Kidney (tissue), 14 donors: ENCODE measurements around the gene PSMD7. TPM values are rescaled to one million over a fixed set of nuclear protein-coding genes. Genes with fewer than 3 reads are reported as not detected.

Experiments used
- DNase-seq, 5 donors: peaks; one replicate each; pipeline ENCODE4 v3.0.0-alpha.2; 2013 to 2020
- FAIRE-seq: peaks from 2 replicates; lab custom pipeline; 2012; peaks lifted over from hg19 to GRCh38; lab: Jason Lieb, UNC
- H3K27ac ChIP-seq, 2 donors: one replicate each; pipeline ENCODE4 v1.7.0; 2013; ENCODE audit warnings: low read depth in 2 of 2, low read length in 2 of 2, inconsistent platforms in 1 of 2
- H3K27me3 ChIP-seq: one replicate; pipeline ENCODE4 v1.7.1; 2013; ENCODE audit warnings: low read length, inconsistent platforms; ENCODE audit not compliant: control insufficient read depth, insufficient read depth
- H3K36me3 ChIP-seq, 3 donors: one replicate each; pipeline versions ENCODE4 v1.7.0 to v1.7.1; 2013; ENCODE audit warnings: low read length in 3 of 3, control low read depth in 1 of 3, inconsistent platforms in 1 of 3; ENCODE audit not compliant: insufficient read depth in 3 of 3, control insufficient read depth in 2 of 3
- H3K4me1 ChIP-seq, 3 donors: one replicate each; pipeline versions ENCODE4 v1.7.0 to v1.7.1; 2013; ENCODE audit warnings: low read length in 3 of 3, inconsistent platforms in 1 of 3, low read depth in 1 of 3; ENCODE audit not compliant: control insufficient read depth in 2 of 3, insufficient read depth in 2 of 3
- H3K4me3 ChIP-seq, 3 donors: one replicate each; pipeline versions ENCODE4 v1.7.0 to v1.8.1; 2013; ENCODE audit warnings: low read length in 3 of 3, control low read depth in 1 of 3, inconsistent platforms in 1 of 3
- H3K9ac ChIP-seq, 3 donors: one replicate each; pipeline versions ENCODE4 v1.7.0 to v1.7.1; 2013; ENCODE audit warnings: low read length in 3 of 3, control low read depth in 1 of 3, inconsistent platforms in 1 of 3
- H3K9me3 ChIP-seq, 3 donors: one replicate each; pipeline versions ENCODE4 v1.7.0 to v1.7.1; 2013; ENCODE audit warnings: low read length in 3 of 3, control low read depth in 1 of 3, inconsistent platforms in 1 of 3; ENCODE audit not compliant: control insufficient read depth in 2 of 3, insufficient read depth in 1 of 3
- intact Hi-C: fragments of 100-400 bp; cut with DNase I; formaldehyde crosslinking; loops from one replicate; pipeline ENCODE4 v1.11.1; 2022
- polyA plus RNA-seq: library from polyadenylated mRNA; stranded (reverse); fragments of 350-450 nt; fragmentation: Illumina TruSeq; extraction: RNeasy Lipid Tissue Mini Kit (QIAGEN cat#74804); gene quantifications from one replicate; pipeline ENCODE4 v1.2.3, GENCODE V29; 2014; ENCODE audit warnings: low read depth, low replicate concordance; ENCODE audit not compliant: insufficient read depth
- total RNA-seq: library from RNA; stranded (reverse); fragmentation: NEBNext Ultra II Directional; extraction: Animal tissue kit (Norgen Biotek cat#: 25700); gene quantifications from one replicate; pipeline ENCODE4 v1.2.1, GENCODE V29; 2021
- TF ChIP-seq, protein P1 (sequence below): IDR thresholded peaks from 3 replicates; pipeline ENCODE4 v1.5.1; 2012; ENCODE audit warnings: mild to moderate bottlenecking, moderate library complexity, borderline replicate concordance; ENCODE audit not compliant: insufficient read depth; ENCODE audit errors: extremely low read depth
- donor health status: control.
- donor health status: control.
- donor health status: control.
- donor health status: control.
- donor health status: control.
- donor health status: DM: yes; HTN: yes; CAD: no.
- donor health status: Normal renal cell carcinoma (clear cell type).

The PSMD7 gene
- total and polyA plus RNA-seq, 2 donors from 2014 or later: 60.7 to 69.6 TPM

- DNase-seq (peak in 3 of 5 donors; percentile 38 to 72 (median 63)), FAIRE-seq (no peak)
- no peaks in the 10 kb centered on the region for H3K27me3 ChIP-seq
- H3K4me3 ChIP-seq: no peak overlapping the region
- peaks cover 2 to 26% (median 18%) of the 10 kb centered on the region in 3 donors for H3K36me3 ChIP-seq
- no peaks in the 10 kb centered on the region for H3K4me1 ChIP-seq
- H3K9ac ChIP-seq: no peak overlapping the region
- TF ChIP-seq, protein P1, sequence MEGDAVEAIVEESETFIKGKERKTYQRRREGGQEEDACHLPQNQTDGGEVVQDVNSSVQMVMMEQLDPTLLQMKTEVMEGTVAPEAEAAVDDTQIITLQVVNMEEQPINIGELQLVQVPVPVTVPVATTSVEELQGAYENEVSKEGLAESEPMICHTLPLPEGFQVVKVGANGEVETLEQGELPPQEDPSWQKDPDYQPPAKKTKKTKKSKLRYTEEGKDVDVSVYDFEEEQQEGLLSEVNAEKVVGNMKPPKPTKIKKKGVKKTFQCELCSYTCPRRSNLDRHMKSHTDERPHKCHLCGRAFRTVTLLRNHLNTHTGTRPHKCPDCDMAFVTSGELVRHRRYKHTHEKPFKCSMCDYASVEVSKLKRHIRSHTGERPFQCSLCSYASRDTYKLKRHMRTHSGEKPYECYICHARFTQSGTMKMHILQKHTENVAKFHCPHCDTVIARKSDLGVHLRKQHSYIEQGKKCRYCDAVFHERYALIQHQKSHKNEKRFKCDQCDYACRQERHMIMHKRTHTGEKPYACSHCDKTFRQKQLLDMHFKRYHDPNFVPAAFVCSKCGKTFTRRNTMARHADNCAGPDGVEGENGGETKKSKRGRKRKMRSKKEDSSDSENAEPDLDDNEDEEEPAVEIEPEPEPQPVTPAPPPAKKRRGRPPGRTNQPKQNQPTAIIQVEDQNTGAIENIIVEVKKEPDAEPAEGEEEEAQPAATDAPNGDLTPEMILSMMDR: peak; percentile 74
- H3K9me3 ChIP-seq: no peaks in the 10 kb centered on the region
- no peak overlapping the region for H3K27ac ChIP-seq
- intact Hi-C loops: no loop called here
Measured at GRCh38 chr16:74309789-74310781, 13.5 kb downstream of the PSMD7 start.

DNA sequence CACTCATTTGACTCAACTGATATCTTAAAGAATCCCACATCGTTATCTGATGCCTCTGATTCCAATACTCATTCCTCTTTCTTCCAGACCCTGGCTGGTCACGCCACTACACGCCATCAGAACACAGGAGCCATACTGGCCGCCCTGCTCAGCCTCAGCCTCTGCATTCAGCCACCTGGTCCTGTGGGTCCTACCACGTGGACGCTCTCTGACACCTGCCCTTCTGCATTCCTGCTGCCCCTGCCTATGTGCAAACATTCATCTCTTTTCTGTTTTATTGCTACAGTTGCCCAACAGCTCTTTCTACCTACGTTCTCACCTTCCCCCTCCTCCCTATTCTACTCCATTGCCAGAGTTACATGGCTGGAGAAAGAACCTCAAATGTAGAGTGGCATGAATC, 18.4 kb downstream of the PSMD7 start:
- Histone ChIP-seq H3K27me3 (no peaks in the 10 kb centered on the region), H3K27ac (no peak overlapping the region), H3K4me1 (no peaks in the 10 kb centered on the region), H3K9me3 (no peaks in the 10 kb centered on the region), H3K4me3 (no peak overlapping the region), H3K9ac (no peak overlapping the region), H3K36me3 (no peaks in the 10 kb centered on the region)
- no peak for FAIRE-seq
- TF ChIP-seq, protein P1: no peak
- DNase-seq: no peak
- intact Hi-C loops: no loop called here

GRCh38 chr16:74320707-74321106, 24.1 kb downstream of the PSMD7 start:
- H3K4me1 ChIP-seq: no peaks in the 10 kb centered on the region
- intact Hi-C loops: no loop called here
- no peak for FAIRE-seq
- no peaks in the 10 kb centered on the region for H3K9me3 ChIP-seq
- no peak overlapping the region for H3K27ac ChIP-seq
- DNase-seq: no peak
- H3K27me3 ChIP-seq: no peaks in the 10 kb centered on the region
- H3K4me3 ChIP-seq: no peak overlapping the region
- TF ChIP-seq, protein P1: no peak
- H3K36me3 ChIP-seq: peaks cover 0 to 5% (median 5%) of the 10 kb centered on the region in 3 donors
- H3K9ac ChIP-seq: no peak overlapping the region
